AG04450 (cell line): Measurements from ENCODE around the gene INO80D. TPM values are rescaled to one million over a fixed set of nuclear protein-coding genes. Genes with fewer than 3 reads are reported as not detected.

Experiments
- CTCF ChIA-PET: fragments of 300-600, 350-600 bp; formaldehyde crosslinking; extraction: SDS; loops from one replicate; lab custom pipeline; 2022; ENCODE audit warnings: antibody characterized with exemption, inconsistent platforms; lab: Charles Lee
- POLR2A ChIA-PET: fragments of 350-600 bp; formaldehyde crosslinking; extraction: SDS; loops from one replicate; lab custom pipeline; 2021; ENCODE audit warnings: antibody characterized with exemption, inconsistent platforms; lab: Yijun Ruan, JAX
- DNase-seq: peaks from one replicate; pipeline ENCODE4 v3.0.0-alpha.2; 2011; ENCODE audit warnings: low read depth, low spot score
- H3K27ac ChIP-seq: one replicate; pipeline ENCODE4 v1.5.1; 2012; ENCODE audit warnings: low read depth, low read length, control low read depth
- H3K27me3 ChIP-seq: one replicate; pipeline ENCODE4 v1.6.0; 2012; ENCODE audit warnings: low read length; ENCODE audit not compliant: control insufficient read depth, insufficient read depth
- H3K4me3 ChIP-seq: 2 replicates; pipeline ENCODE4 v1.5.1; 2011; ENCODE audit warnings: mild to moderate bottlenecking, low read depth, low read length, control low read depth
- H3K9me3 ChIP-seq: 2 replicates; pipeline ENCODE4 v1.5.1; 2012; ENCODE audit warnings: low read length; ENCODE audit not compliant: control insufficient read depth, insufficient read depth
- CTCF ChIP-seq: IDR thresholded peaks from 2 replicates; pipeline ENCODE4 v1.5.1; 2011; ENCODE audit warnings: low read depth, low read length, control low read depth, inconsistent platforms
- polyA plus RNA-seq: library from polyadenylated mRNA; depleted of rRNA; stranded (reverse); fragments of >200 nt; gene quantifications from 2 replicates; pipeline ENCODE4 v1.2.3, GENCODE V29; 2011

INO80D gene
- polyA plus RNA-seq, 1 experiment, result 3.4 TPM

- ChIA-PET CTCF (interaction anchor here (0.6 to 5.1 kb wide), 4 partner anchors 9 to 1054 kb away, joined by 3 to 47 read pairs (median 4); no protein-coding TSS in a partner anchor), POLR2A (interaction anchor here (0.7 kb wide), 1 partner anchor 10 kb away, joined by 6 read pairs; no protein-coding TSS in a partner anchor)
- H3K9me3 ChIP-seq, result no peaks in the 10 kb centered on the region
- no peak for DNase-seq
- no peak overlapping the region for H3K27ac ChIP-seq
- no peak for TF ChIP-seq CTCF
- no peak overlapping the region for H3K4me3 ChIP-seq
- peaks cover 8% of the 10 kb centered on the region for H3K27me3 ChIP-seq
These were observed 128.4 kb downstream of the INO80D start for GRCh38 chr2:205957452-205958154.

- DNase-seq, result no peak
- Histone ChIP-seq H3K9me3 (no peaks in the 10 kb centered on the region), H3K27me3 (peaks cover 9% of the 10 kb centered on the region), H3K27ac (no peak overlapping the region), H3K4me3 (no peak overlapping the region)
- CTCF ChIA-PET, result interaction anchor here (0.6 kb wide), 1 partner anchor 11 kb away, joined by 3 read pairs; no protein-coding TSS in a partner anchor
- POLR2A ChIA-PET, result no interaction called here
- TF ChIP-seq CTCF, result no peak
These were observed 131.3 kb downstream of the INO80D start for GRCh38 chr2:205954707-205955106.

- ChIA-PET CTCF (interaction anchor here (1.1 kb wide), 1 partner anchor 9 kb away, joined by 4 read pairs; no protein-coding TSS in a partner anchor), POLR2A (no interaction called here)
- Histone ChIP-seq H3K9me3 (no peaks in the 10 kb centered on the region; the same call in 1 of the 2 replicates), H3K27me3 (peaks cover 12% of the 10 kb centered on the region), H3K4me3 (no peak overlapping the region), H3K27ac (no peak overlapping the region)
- no peak for DNase-seq
- TF ChIP-seq CTCF, result no peak
These were observed 133.7 kb downstream of the INO80D start for GRCh38 chr2:205952282-205952681.

- H3K27ac ChIP-seq, result no peak overlapping the region
- DNase-seq, result no peak
- ChIA-PET POLR2A (no interaction called here), CTCF (interaction anchor here (0.6 to 2.9 kb wide), 39 partner anchors 10 to 1814 kb away, joined by 3 to 47 read pairs (median 4); no protein-coding TSS in a partner anchor)
- H3K9me3 ChIP-seq, result no peaks in the 10 kb centered on the region; the same call in 1 of the 2 replicates
- H3K4me3 ChIP-seq, result no peak overlapping the region
- TF ChIP-seq CTCF, result no peak
- H3K27me3 ChIP-seq, result peaks cover 9% of the 10 kb centered on the region
These were observed 137.1 kb downstream of the INO80D start for GRCh38 chr2:205948883-205949282.

GRCh38 chr2:205948496-205948837, 137.5 kb downstream of the INO80D start:
- ChIA-PET POLR2A (no interaction called here), CTCF (interaction anchor here (0.6 to 2.9 kb wide), 43 partner anchors 9 to 1814 kb away, joined by 3 to 47 read pairs (median 4); no protein-coding TSS in a partner anchor)
- Histone ChIP-seq H3K27ac (no peak overlapping the region), H3K4me3 (no peak overlapping the region), H3K27me3 (peaks cover 9% of the 10 kb centered on the region), H3K9me3 (no peaks in the 10 kb centered on the region; the same call in 1 of the 2 replicates)
- no peak for DNase-seq
- TF ChIP-seq CTCF, result no peak
